ENCODE results near the gene MCTP1.

The MCTP1 gene

GRCh38 chr5:95283022-95283615 is 1.8 kb downstream of the MCTP1 start:
- FAIRE-seq: no peak
- TF ChIP-seq TAF1 (IDR thresholded peaks at IDR 0.05; ENCODE audit: borderline replicate concordance, low read depth, low read length) (no peak), POLR2A (IDR thresholded peaks at IDR 0.05; ENCODE audit: low read depth, low read length) (no peak)
- no peak for DNase-seq (ENCODE audit: insufficient read length)

- DNase-seq (ENCODE audit: insufficient read length) (no peak), FAIRE-seq (no peak)
- TF ChIP-seq POLR2A (IDR thresholded peaks at IDR 0.05; ENCODE audit: low read depth, low read length) (no peak), TAF1 (IDR thresholded peaks at IDR 0.05; ENCODE audit: borderline replicate concordance, low read depth, low read length) (no peak), POLR2AphosphoS5 (IDR thresholded peaks at IDR 0.05; ENCODE audit: low read depth, low read length) (no peak)
Observed at GRCh38 chr5:95281226-95281625, 3.7 kb downstream of the MCTP1 start.

GRCh38 chr5:95280401-95281095 is 4.3 kb downstream of the MCTP1 start:
- FAIRE-seq (no peak), DNase-seq (ENCODE audit: insufficient read length) (no peak)
- no peak for TF ChIP-seq POLR2AphosphoS5 (IDR thresholded peaks at IDR 0.05; ENCODE audit: low read depth, low read length)
- TF ChIP-seq POLR2A (IDR thresholded peaks at IDR 0.05; ENCODE audit: low read depth, low read length): no peak
- TF ChIP-seq TAF1 (IDR thresholded peaks at IDR 0.05; ENCODE audit: borderline replicate concordance, low read depth, low read length): no peak

- TF ChIP-seq POLR2AphosphoS5 (IDR thresholded peaks at IDR 0.05; ENCODE audit: low read depth, low read length): no peak
- TF ChIP-seq POLR2A (IDR thresholded peaks at IDR 0.05; ENCODE audit: low read depth, low read length): no peak
- no peak for TF ChIP-seq TAF1 (IDR thresholded peaks at IDR 0.05; ENCODE audit: borderline replicate concordance, low read depth, low read length)
- FAIRE-seq: no peak
Observed at GRCh38 chr5:95274011-95274410, 10.9 kb downstream of the MCTP1 start.

GRCh38 chr5:95272316-95272929 is 12.5 kb downstream of the MCTP1 start:
- DNase-seq (ENCODE audit: insufficient read length) (no peak), FAIRE-seq (no peak)
- TF ChIP-seq POLR2A (IDR thresholded peaks at IDR 0.05; ENCODE audit: low read depth, low read length) (no peak), TAF1 (IDR thresholded peaks at IDR 0.05; ENCODE audit: borderline replicate concordance, low read depth, low read length) (no peak), POLR2AphosphoS5 (IDR thresholded peaks at IDR 0.05; ENCODE audit: low read depth, low read length) (no peak)

More at GRCh38 chr5:95274011-95274410, 10.9 kb downstream of the MCTP1 start:
- DNase-seq (ENCODE audit: insufficient read length): no peak

GRCh38 chr5:95262933-95263660 is 21.8 kb downstream of the MCTP1 start:
- no peak for FAIRE-seq

GRCh38 chr5:95261437-95262175 is 23.3 kb downstream of the MCTP1 start:
- TF ChIP-seq TAF1 (IDR thresholded peaks at IDR 0.05; ENCODE audit: borderline replicate concordance, low read depth, low read length) (no peak), POLR2AphosphoS5 (IDR thresholded peaks at IDR 0.05; ENCODE audit: low read depth, low read length) (no peak), POLR2A (IDR thresholded peaks at IDR 0.05; ENCODE audit: low read depth, low read length) (no peak)
- FAIRE-seq: no peak
- DNase-seq (ENCODE audit: insufficient read length): no peak

More at GRCh38 chr5:95262933-95263660, 21.8 kb downstream of the MCTP1 start:
- DNase-seq (ENCODE audit: insufficient read length): no peak
- TF ChIP-seq TAF1 (IDR thresholded peaks at IDR 0.05; ENCODE audit: borderline replicate concordance, low read depth, low read length) (no peak), POLR2A (IDR thresholded peaks at IDR 0.05; ENCODE audit: low read depth, low read length) (no peak), POLR2AphosphoS5 (IDR thresholded peaks at IDR 0.05; ENCODE audit: low read depth, low read length) (no peak)

GRCh38 chr5:95256991-95257390 is 27.9 kb downstream of the MCTP1 start:
- no peak for TF ChIP-seq POLR2AphosphoS5 (IDR thresholded peaks at IDR 0.05; ENCODE audit: low read depth, low read length)
- no peak for TF ChIP-seq POLR2A (IDR thresholded peaks at IDR 0.05; ENCODE audit: low read depth, low read length)
- TF ChIP-seq TAF1 (IDR thresholded peaks at IDR 0.05; ENCODE audit: borderline replicate concordance, low read depth, low read length): no peak
- FAIRE-seq (no peak), DNase-seq (ENCODE audit: insufficient read length) (no peak)

GRCh38 chr5:95256446-95256845 is 28.4 kb downstream of the MCTP1 start:
- TF ChIP-seq POLR2A (IDR thresholded peaks at IDR 0.05; ENCODE audit: low read depth, low read length) (no peak), POLR2AphosphoS5 (IDR thresholded peaks at IDR 0.05; ENCODE audit: low read depth, low read length) (no peak), TAF1 (IDR thresholded peaks at IDR 0.05; ENCODE audit: borderline replicate concordance, low read depth, low read length) (no peak)
- DNase-seq (ENCODE audit: insufficient read length): no peak
- no peak for FAIRE-seq

GRCh38 chr5:95252801-95253200 is 32.1 kb downstream of the MCTP1 start:
- TF ChIP-seq POLR2A (IDR thresholded peaks at IDR 0.05; ENCODE audit: low read depth, low read length) (no peak), TAF1 (IDR thresholded peaks at IDR 0.05; ENCODE audit: borderline replicate concordance, low read depth, low read length) (no peak), POLR2AphosphoS5 (IDR thresholded peaks at IDR 0.05; ENCODE audit: low read depth, low read length) (no peak)
- DNase-seq (ENCODE audit: insufficient read length) (no peak), FAIRE-seq (no peak)

GRCh38 chr5:95251185-95251584 is 33.7 kb downstream of the MCTP1 start:
- no peak for FAIRE-seq
- DNase-seq (ENCODE audit: insufficient read length): no peak
- no peak for TF ChIP-seq POLR2A (IDR thresholded peaks at IDR 0.05; ENCODE audit: low read depth, low read length)
- no peak for TF ChIP-seq POLR2AphosphoS5 (IDR thresholded peaks at IDR 0.05; ENCODE audit: low read depth, low read length)
- TF ChIP-seq TAF1 (IDR thresholded peaks at IDR 0.05; ENCODE audit: borderline replicate concordance, low read depth, low read length): no peak
